IMR-90 (cell line): Measurements from ENCODE around the gene ARFGEF3. TPM values are rescaled to one million over a fixed set of nuclear protein-coding genes. Genes with fewer than 3 reads are reported as not detected.

ENCODE experiments used
- ATAC-seq: fragments of 200-7000 bp; cut with Tn5 transposase; 2 replicates; pipeline ENCODE4 v1.9.1; 2020; ENCODE audit warnings: low read depth, mild to moderate bottlenecking, moderate library complexity
- BruUV-seq: library from RNA; stranded (reverse); fragments of 400-500 nt; replicated peaks from 2 replicates; lab custom pipeline; 2021; lab: Mats Ljungman, UMichigan
- CTCF ChIA-PET: fragments of 300-600 bp; formaldehyde crosslinking; extraction: SDS; loops from one replicate; lab custom pipeline; 2021; ENCODE audit warnings: antibody characterized with exemption; lab: Yijun Ruan, JAX
- POLR2A ChIA-PET: fragments of 300-600 bp; sonication (Branson Sonifier 250); formaldehyde crosslinking; loops from one replicate; lab custom pipeline; 2022; ENCODE audit warnings: antibody characterized with exemption; ENCODE audit not compliant: unreplicated experiment; lab: Charles Lee
- DNase-seq: peaks from one replicate; pipeline ENCODE4 v3.0.0; 2013
- H2AFZ ChIP-seq: replicated peaks from 2 replicates; pipeline ENCODE3; 2013; ENCODE audit warnings: low read length, mild to moderate bottlenecking; ENCODE audit not compliant: poor library complexity
- H2AK5ac ChIP-seq: 2 replicates; pipeline ENCODE4 v1.6.1; 2013; ENCODE audit warnings: low read depth, low read length, inconsistent platforms
- H2AK9ac ChIP-seq: replicated peaks from 2 replicates; pipeline ENCODE3; 2013; ENCODE audit warnings: mild to moderate bottlenecking, low read depth, low read length, moderate library complexity; ENCODE audit not compliant: poor library complexity
- H2BK120ac ChIP-seq: 2 replicates; pipeline ENCODE4 v1.6.1; 2013; ENCODE audit warnings: low read depth, low read length, inconsistent platforms
- H2BK15ac ChIP-seq: 3 replicates; pipeline ENCODE4 v1.6.1; 2013; ENCODE audit warnings: low read depth, low read length, inconsistent platforms
- H2BK20ac ChIP-seq: 2 replicates; pipeline ENCODE4 v1.6.1; 2013; ENCODE audit warnings: low read depth, mild to moderate bottlenecking, inconsistent platforms, low read length, moderate library complexity
- H2BK5ac ChIP-seq: 2 replicates; pipeline ENCODE4 v1.6.1; 2013; ENCODE audit warnings: mild to moderate bottlenecking, low read depth, low read length, inconsistent platforms; ENCODE audit not compliant: poor library complexity, severe bottlenecking
- H3K14ac ChIP-seq: replicated peaks from 2 replicates; pipeline ENCODE4 v1.6.1; 2013; ENCODE audit warnings: low read depth, low read length, inconsistent platforms
- H3K18ac ChIP-seq: 2 replicates; pipeline ENCODE4 v1.6.1; 2013; ENCODE audit warnings: low read depth, low read length, control low read depth
- H3K23ac ChIP-seq: 2 replicates; pipeline ENCODE4 v1.6.1; 2013; ENCODE audit warnings: low read depth, low read length, inconsistent platforms
- H3K27ac ChIP-seq: 2 replicates; pipeline ENCODE4 v1.5.1; 2013; ENCODE audit warnings: mild to moderate bottlenecking, control low read depth, low read length; ENCODE audit not compliant: insufficient read depth
- H3K27me3 ChIP-seq: 2 replicates; pipeline ENCODE4 v1.6.1; 2013; ENCODE audit warnings: low read length; ENCODE audit not compliant: control insufficient read depth, insufficient read depth
- H3K36me3 ChIP-seq: 2 replicates; pipeline ENCODE4 v1.6.1; 2013; ENCODE audit warnings: low read length, mixed read lengths; ENCODE audit not compliant: control insufficient read depth, insufficient read depth
- H3K4ac ChIP-seq: 2 replicates; pipeline ENCODE4 v1.6.1; 2013; ENCODE audit warnings: low read depth, low read length, inconsistent platforms
- H3K4me1 ChIP-seq: 2 replicates; pipeline ENCODE4 v1.6.1; 2013; ENCODE audit warnings: low read length, mixed read lengths; ENCODE audit not compliant: control insufficient read depth, insufficient read depth
- H3K4me2 ChIP-seq: 2 replicates; pipeline ENCODE4 v1.6.1; 2013; ENCODE audit warnings: low read depth, mild to moderate bottlenecking, control low read depth, low read length, moderate library complexity
- H3K4me3 ChIP-seq: 2 replicates; pipeline ENCODE4 v1.5.1; 2013; ENCODE audit warnings: low read depth, mild to moderate bottlenecking, control low read depth, low read length, moderate library complexity; ENCODE audit not compliant: insufficient read depth
- H3K56ac ChIP-seq: 2 replicates; pipeline ENCODE4 v1.6.1; 2013; ENCODE audit warnings: low read length, inconsistent platforms; ENCODE audit not compliant: insufficient read depth; ENCODE audit errors: extremely low read depth
- H3K79me1 ChIP-seq, 2 experiments: 2 replicates each; pipeline ENCODE4 v1.6.1; 2013; ENCODE audit warnings: low read length in 2 of 2, inconsistent platforms in 1 of 2, low read depth in 1 of 2
- H3K9ac ChIP-seq: 2 replicates; pipeline ENCODE4 v1.6.1; 2013; ENCODE audit warnings: low read depth, low read length, control low read depth
- H3K9me1 ChIP-seq: 2 replicates; pipeline ENCODE4 v1.6.1; 2013; ENCODE audit warnings: low read length, inconsistent platforms; ENCODE audit not compliant: insufficient read depth
- H3K9me3 ChIP-seq: 2 replicates; pipeline ENCODE4 v1.6.1; 2013; ENCODE audit warnings: low read length; ENCODE audit not compliant: control insufficient read depth, insufficient read depth
- H4K20me1 ChIP-seq: 2 replicates; pipeline ENCODE4 v1.6.1; 2013; ENCODE audit warnings: low read length, inconsistent platforms; ENCODE audit not compliant: insufficient read depth
- H4K5ac ChIP-seq: 2 replicates; pipeline ENCODE4 v1.6.1; 2013; ENCODE audit warnings: mild to moderate bottlenecking, low read depth, low read length, control low read depth
- H4K8ac ChIP-seq, 2 experiments: 2 replicates each; pipeline ENCODE4 v1.6.1; 2013; ENCODE audit warnings: low read depth in 2 of 2, low read length in 2 of 2, control low read depth in 1 of 2, inconsistent platforms in 1 of 2
- H4K91ac ChIP-seq: 2 replicates; pipeline ENCODE4 v1.6.1; 2013; ENCODE audit warnings: low read depth, low read length, inconsistent platforms; ENCODE audit not compliant: insufficient read depth
- BHLHE40 ChIP-seq: fragments of 150-350 bp; IDR thresholded peaks from 2 replicates; pipeline ENCODE4 v1.6.1; 2016; ENCODE audit warnings: mild to moderate bottlenecking, low read depth, low read length
- CEBPB ChIP-seq: IDR thresholded peaks from 2 replicates; pipeline ENCODE4 v1.6.1; 2012; ENCODE audit warnings: low read depth, low read length, improper control_type of control experiment
- CHD1 ChIP-seq: IDR thresholded peaks from 2 replicates; pipeline ENCODE4 v1.6.1; 2012; ENCODE audit warnings: low read depth, low read length, improper control_type of control experiment
- CTCF ChIP-seq: conservative IDR thresholded peaks from 2 replicates; pipeline ENCODE4 v1.5.1; 2012; ENCODE audit warnings: mild to moderate bottlenecking, low read depth, low read length, improper control_type of control experiment
- ELK1 ChIP-seq: fragments of 150-350 bp; IDR thresholded peaks from 2 replicates; pipeline ENCODE4 v1.6.1; 2016; ENCODE audit warnings: low read depth, mild to moderate bottlenecking, low read length, moderate library complexity, borderline replicate concordance
- FOS ChIP-seq: fragments of 150-350 bp; IDR thresholded peaks from 2 replicates; pipeline ENCODE4 v1.6.1; 2016; ENCODE audit warnings: low read depth, low read length
- MAFK ChIP-seq: IDR thresholded peaks from 2 replicates; pipeline ENCODE4 v1.6.1; 2012; ENCODE audit warnings: low read depth, low read length, improper control_type of control experiment
- MAZ ChIP-seq: IDR thresholded peaks from 2 replicates; pipeline ENCODE4 v1.6.1; 2012; ENCODE audit warnings: low read depth, mild to moderate bottlenecking, low read length, improper control_type of control experiment, moderate library complexity, borderline replicate concordance
- MXI1 ChIP-seq: IDR thresholded peaks from 2 replicates; pipeline ENCODE4 v1.6.1; 2012; ENCODE audit warnings: low read depth, mild to moderate bottlenecking, low read length, moderate library complexity, borderline replicate concordance
- NFE2L2 ChIP-seq: fragments of 150-350 bp; IDR thresholded peaks from 2 replicates; pipeline ENCODE4 v1.6.1; 2016; ENCODE audit warnings: low read depth, mild to moderate bottlenecking, low read length
- POLR2A ChIP-seq: IDR thresholded peaks from 2 replicates; pipeline ENCODE4 v1.6.1; 2012; ENCODE audit warnings: mild to moderate bottlenecking, low read depth, low read length
- RAD21 ChIP-seq: IDR thresholded peaks from 2 replicates; pipeline ENCODE4 v1.6.1; 2012; ENCODE audit warnings: low read length, improper control_type of control experiment
- RFX5 ChIP-seq: IDR thresholded peaks from 2 replicates; pipeline ENCODE4 v1.8.0; 2012; ENCODE audit warnings: low read depth, mild to moderate bottlenecking, low read length, moderate library complexity
- SMC3 ChIP-seq: fragments of 150-350 bp; IDR thresholded peaks from 2 replicates; pipeline ENCODE4 v1.6.1; 2016; ENCODE audit warnings: low read depth, mild to moderate bottlenecking, antibody characterized with exemption, low read length, moderate library complexity
- USF2 ChIP-seq: fragments of 150-350 bp; IDR thresholded peaks from 2 replicates; pipeline ENCODE4 v1.6.1; 2017; ENCODE audit warnings: mild to moderate bottlenecking, antibody characterized with exemption, low read length, low read depth
- WGBS, 2 experiments: methylation state at CpG; one replicate each; pipeline versions ENCODE4 v1.1.5 to v1.1.7; 2013; ENCODE audit warnings: missing lambda C conversion rate in 2 of 2; ENCODE audit not compliant: insufficient read length in 1 of 2; ENCODE audit errors: extremely low coverage in 2 of 2; 5-methylcytosine and 5-hydroxymethylcytosine counted together
- dilution Hi-C: fragments of 300-500 bp; cut with HindIII; formaldehyde crosslinking; loops from one replicate; pipeline ENCODE4 v1.14.3; 2018; ENCODE audit warnings: low sequenced_read_pairs; ENCODE audit not compliant: unreplicated experiment
- in situ Hi-C: fragments of 300-500 bp; cut with MboI; formaldehyde crosslinking; loops from 3 replicates; pipeline ENCODE4 v1.14.3; 2019; ENCODE audit warnings: low sequenced_read_pairs, inconsistent platforms, mixed read lengths
- intact Hi-C: fragments of 100-400 bp; cut with micrococcal nuclease; formaldehyde crosslinking; loops from 2 replicates; pipeline ENCODE4 v1.10.0; 2022
- polyA plus RNA-seq, 3 experiments: library from polyadenylated mRNA; depleted of rRNA; stranded (reverse); fragments of >200 nt; gene quantifications; 2 replicates each; pipeline ENCODE4 v1.2.3, GENCODE V29; 2012; ENCODE audit warnings: low replicate concordance in 1 of 3
- total RNA-seq: library from RNA; depleted of rRNA; stranded (reverse); fragments of >200 nt; gene quantifications from 2 replicates; pipeline ENCODE4 v1.2.3, GENCODE V29; 2012

The ARFGEF3 gene
- total and polyA plus RNA-seq, 2 of the 4 experiments (the other 2 are of a cell fraction): under 0.01 to 0.02 TPM

GRCh38 chr6:138334963-138335362 lies 173.2 kb downstream of the ARFGEF3 start:
- Histone ChIP-seq H3K4me1 (no peaks in the 10 kb centered on the region), H3K18ac (no peak overlapping the region), H3K9me1 (no peaks in the 10 kb centered on the region), H2BK20ac (no peak overlapping the region), H3K23ac (no peak overlapping the region), H2BK5ac (no peak overlapping the region), H3K79me1 (no peaks in the 10 kb centered on the region), H3K4me3 (no peak overlapping the region), H4K91ac (no peak overlapping the region), H4K5ac (no peak overlapping the region), H3K14ac (no peak overlapping the region), H3K4me2 (no peak overlapping the region), H2AFZ (no peak overlapping the region), H2AK9ac (no peak overlapping the region), H3K9me3 (no peaks in the 10 kb centered on the region), H2BK120ac (no peak overlapping the region), H3K27ac (no peak overlapping the region), H3K36me3 (no peaks in the 10 kb centered on the region), H3K27me3 (peaks cover 4% of the 10 kb centered on the region), H2AK5ac (no peak overlapping the region), H4K8ac (no peak overlapping the region), H2BK15ac (no peak overlapping the region), H3K9ac (no peak overlapping the region), H3K4ac (no peak overlapping the region), H3K56ac (no peak overlapping the region), H4K20me1 (no peaks in the 10 kb centered on the region)
- intact Hi-C loops: loop anchor here (5.0 kb wide), 1 partner anchor 47 kb away; no protein-coding TSS in a partner anchor
- in situ Hi-C loops: no loop called here
- dilution Hi-C loops: no loop called here
- no peak for DNase-seq
- ATAC-seq: no peak
- no TSS peak for BruUV-seq
- ChIA-PET CTCF (no interaction called here), POLR2A (no interaction called here)
- no CpG with 5 or more reads among the region's 14 CpGs for WGBS, 2 experiments
- TF ChIP-seq MXI1 (no peak), MAFK (no peak), SMC3 (no peak), MAZ (no peak), BHLHE40 (no peak), POLR2A (no peak), CTCF (no peak), RFX5 (no peak), USF2 (no peak), NFE2L2 (no peak), FOS (no peak), ELK1 (no peak), CHD1 (no peak), RAD21 (no peak), CEBPB (no peak)
